H1 (cell line): ENCODE measurements around the gene LPO. TPM values are rescaled to one million over a fixed set of nuclear protein-coding genes. Genes with fewer than 3 reads are reported as not detected.

ENCODE experiments used
- CTCF ChIA-PET: fragments of 300-600 bp; sonication (Branson Sonifier 250); formaldehyde crosslinking; loops from one replicate; lab custom pipeline; 2021; ENCODE audit not compliant: partially characterized antibody; lab: Charles Lee
- POLR2A ChIA-PET: fragments of 300-600 bp; sonication (Branson Sonifier 250); formaldehyde crosslinking; loops from one replicate; lab custom pipeline; 2021; ENCODE audit warnings: inconsistent platforms; ENCODE audit not compliant: partially characterized antibody; lab: Charles Lee
- DNase-seq, 2 experiments: peaks; one replicate each; pipeline versions ENCODE4 v3.0.0 to v3.0.0-alpha.2; 2010 to 2022; ENCODE audit warnings: low spot score in 2 of 2, low read depth in 1 of 2, mixed read lengths in 1 of 2
- FAIRE-seq: peaks from 2 replicates; lab custom pipeline; 2011; peaks lifted over from hg19 to GRCh38; lab: Jason Lieb, UNC
- H2AFZ ChIP-seq: 2 replicates; pipeline ENCODE4 v1.8.1; 2012; ENCODE audit warnings: low read length, inconsistent platforms
- H2AK5ac ChIP-seq: 2 replicates; pipeline ENCODE4 v1.6.1; 2013; ENCODE audit warnings: low read depth, low read length
- H2BK120ac ChIP-seq: replicated peaks from 2 replicates; pipeline ENCODE3; 2013; ENCODE audit warnings: low read depth, low read length, inconsistent platforms
- H2BK12ac ChIP-seq: 2 replicates; pipeline ENCODE4 v1.6.1; 2013; ENCODE audit warnings: low read depth, low read length
- H2BK15ac ChIP-seq: 2 replicates; pipeline ENCODE4 v1.6.1; 2013; ENCODE audit warnings: low read length
- H2BK20ac ChIP-seq: 2 replicates; pipeline ENCODE4 v1.6.1; 2013; ENCODE audit warnings: low read length
- H2BK5ac ChIP-seq: 2 replicates; pipeline ENCODE4 v1.6.1; 2013; ENCODE audit warnings: low read depth, low read length
- H3K14ac ChIP-seq: 2 replicates; pipeline ENCODE4 v1.6.1; 2013; ENCODE audit warnings: inconsistent platforms; ENCODE audit not compliant: insufficient read length
- H3K18ac ChIP-seq: 2 replicates; pipeline ENCODE4 v1.6.1; 2013; ENCODE audit warnings: low read length; ENCODE audit errors: extremely low read depth
- H3K23ac ChIP-seq: 2 replicates; pipeline ENCODE4 v1.6.1; 2013; ENCODE audit warnings: inconsistent platforms; ENCODE audit not compliant: insufficient read length
- H3K23me2 ChIP-seq: 2 replicates; pipeline ENCODE4 v1.6.1; 2013; ENCODE audit warnings: low read depth, low read length
- H3K27ac ChIP-seq: 2 replicates; pipeline ENCODE4 v1.6.1; 2011; ENCODE audit warnings: low read depth, low read length, inconsistent platforms
- H3K27me3 ChIP-seq, 4 experiments: replicated peaks in 1 of 4; 1 replicate in 1 of 4; 2 replicates in 3 of 4; pipeline versions ENCODE4 v1.6.1 to v1.8.1; 2011 to 2013; ENCODE audit warnings: low read length in 3 of 4, mild to moderate bottlenecking in 3 of 4, inconsistent platforms in 2 of 4, mixed read lengths in 2 of 4, moderate library complexity in 1 of 4; ENCODE audit not compliant: control insufficient read depth in 3 of 4, insufficient read depth in 3 of 4; ENCODE audit errors: extremely low read depth in 1 of 4
- H3K36me3 ChIP-seq, 4 experiments: 2 replicates each; pipeline versions ENCODE4 v1.6.1 to v1.8.1; 2011 to 2013; ENCODE audit warnings: mild to moderate bottlenecking in 4 of 4, low read length in 3 of 4, moderate library complexity in 2 of 4, control low read depth in 1 of 4, inconsistent platforms in 1 of 4; ENCODE audit not compliant: insufficient read depth in 4 of 4, control insufficient read depth in 2 of 4
- H3K4ac ChIP-seq: replicated peaks from 2 replicates; pipeline ENCODE3; 2013; ENCODE audit warnings: low read length, low read depth, mixed read lengths, inconsistent platforms; ENCODE audit not compliant: insufficient read length
- H3K4me1 ChIP-seq, 4 experiments: replicated peaks in 1 of 4; 1 replicate in 1 of 4; 2 replicates in 3 of 4; pipeline versions ENCODE4 v1.6.1 to v1.8.1; 2011 to 2013; ENCODE audit warnings: low read length in 3 of 4, inconsistent platforms in 2 of 4, mixed read lengths in 1 of 4; ENCODE audit not compliant: insufficient read depth in 4 of 4, control insufficient read depth in 3 of 4
- H3K4me2 ChIP-seq, 2 experiments: 2 replicates each; pipeline versions ENCODE4 v1.6.1 to v1.8.1; 2011 to 2013; ENCODE audit warnings: low read depth in 2 of 2, low read length in 2 of 2, control low read depth in 1 of 2, inconsistent platforms in 1 of 2, mild to moderate bottlenecking in 1 of 2; ENCODE audit not compliant: insufficient read depth in 1 of 2
- H3K4me3 ChIP-seq, 4 experiments: fragments of 200-600, 300-600 bp in 1 of 4; sonication (generic), shearing (Covaris generic), sonication (Bioruptor Twin) in 1 of 4; 2 replicates each; pipeline versions ENCODE4 v1.5.1 to v1.8.1; 2011 to 2016; ENCODE audit warnings: low read length in 4 of 4, low read depth in 3 of 4, control low read depth in 2 of 4, inconsistent platforms in 2 of 4, mild to moderate bottlenecking in 2 of 4, mixed read lengths in 1 of 4, moderate library complexity in 1 of 4; ENCODE audit not compliant: insufficient read depth in 2 of 4; ENCODE audit errors: extremely low read depth in 1 of 4
- H3K56ac ChIP-seq: replicated peaks from 2 replicates; pipeline ENCODE3; 2013; ENCODE audit warnings: low read depth, mild to moderate bottlenecking, mixed read lengths, low read length, inconsistent platforms; ENCODE audit not compliant: insufficient read length
- H3K79me1 ChIP-seq: 2 replicates; pipeline ENCODE4 v1.6.1; 2013; ENCODE audit warnings: low read depth, low read length, control low read depth
- H3K79me2 ChIP-seq, 2 experiments: 2 replicates each; pipeline versions ENCODE4 v1.6.1 to v1.8.1; 2012 to 2013; ENCODE audit warnings: low read length in 2 of 2, mild to moderate bottlenecking in 2 of 2, inconsistent platforms in 1 of 2; ENCODE audit not compliant: insufficient read depth in 2 of 2, control insufficient read depth in 1 of 2
- H3K9ac ChIP-seq, 4 experiments: replicated peaks in 1 of 4; 1 replicate in 1 of 4; 2 replicates in 3 of 4; pipeline versions ENCODE4 v1.6.1 to v1.8.1; 2011 to 2013; ENCODE audit warnings: low read depth in 3 of 4, low read length in 3 of 4, control low read depth in 2 of 4, mild to moderate bottlenecking in 2 of 4, moderate library complexity in 2 of 4, inconsistent platforms in 1 of 4; ENCODE audit errors: extremely low read depth in 1 of 4
- H3K9me3 ChIP-seq, 2 experiments: 2 replicates each; pipeline versions ENCODE4 v1.6.1 to v1.8.1; 2012 to 2013; ENCODE audit warnings: mild to moderate bottlenecking in 2 of 2, moderate library complexity in 2 of 2, control low read depth in 1 of 2, inconsistent platforms in 1 of 2, low read depth in 1 of 2, low read length in 1 of 2, mixed read lengths in 1 of 2; ENCODE audit not compliant: insufficient read depth in 2 of 2
- H4K20me1 ChIP-seq, 2 experiments: replicated peaks in 1 of 2; 2 replicates each; pipeline versions ENCODE3 to v1.8.1; 2011 to 2013; ENCODE audit warnings: inconsistent platforms in 2 of 2, low read length in 2 of 2, mild to moderate bottlenecking in 1 of 2; ENCODE audit not compliant: insufficient read depth in 2 of 2, control insufficient read depth in 1 of 2
- H4K5ac ChIP-seq: 2 replicates; pipeline ENCODE4 v1.6.1; 2013; ENCODE audit warnings: low read length, low read depth, mixed read lengths, inconsistent platforms; ENCODE audit not compliant: insufficient read length
- H4K8ac ChIP-seq: 2 replicates; pipeline ENCODE4 v1.8.0; 2013; ENCODE audit warnings: mild to moderate bottlenecking, moderate library complexity, low read length, inconsistent platforms; ENCODE audit not compliant: insufficient read depth; ENCODE audit errors: extremely low read depth
- H4K91ac ChIP-seq: replicated peaks from 2 replicates; pipeline ENCODE3; 2013; ENCODE audit warnings: low read length, mixed read lengths, inconsistent platforms; ENCODE audit not compliant: insufficient read length
- CBX8 ChIP-seq: fragments of 300-800, 300-1000 bp; sonication (generic); IDR thresholded peaks from 2 replicates; pipeline ENCODE4 v1.7.1; 2016; ENCODE audit warnings: low read depth, low read length, borderline replicate concordance
- CTBP2 ChIP-seq: IDR thresholded peaks from 2 replicates; pipeline ENCODE4 v1.7.0; 2011; ENCODE audit warnings: borderline replicate concordance, mild to moderate bottlenecking, moderate library complexity, mixed read lengths, low read length; ENCODE audit not compliant: insufficient read depth, insufficient read length
- CTCF ChIP-seq, 3 experiments: IDR thresholded peaks; 1 replicate in 2 of 3; 2 replicates in 1 of 3; pipeline versions ENCODE4 v1.5.1 to v1.6.1; 2011; ENCODE audit warnings: low read length in 3 of 3, mild to moderate bottlenecking in 3 of 3, inconsistent platforms in 2 of 3, low read depth in 1 of 3, moderate library complexity in 1 of 3; ENCODE audit not compliant: insufficient read depth in 1 of 3; ENCODE audit errors: control extremely low read depth in 1 of 3
- E2F6 ChIP-seq: IDR thresholded peaks from 2 replicates; pipeline ENCODE4 v1.6.1; 2012; ENCODE audit warnings: inconsistent platforms
- HDAC6 ChIP-seq: IDR thresholded peaks from one replicate; pipeline ENCODE4 v1.7.1; 2012; ENCODE audit warnings: low read depth, mild to moderate bottlenecking, inconsistent platforms, low read length, moderate library complexity
- POLR2A ChIP-seq, 2 experiments: IDR thresholded peaks; 1 replicate in 1 of 2; 2 replicates in 1 of 2; pipeline ENCODE4 v1.6.1; 2011; ENCODE audit warnings: low read depth in 2 of 2, low read length in 2 of 2, mild to moderate bottlenecking in 2 of 2; ENCODE audit errors: control extremely low read depth in 1 of 2
- POU5F1 ChIP-seq: IDR thresholded peaks from 2 replicates; pipeline ENCODE4 v1.6.1; 2011; ENCODE audit warnings: low read depth, mild to moderate bottlenecking, low read length, moderate library complexity
- SUZ12 ChIP-seq: fragments of 200-600 bp; sonication (generic); IDR thresholded peaks from 2 replicates; pipeline ENCODE4 v1.6.1; 2012; ENCODE audit warnings: mild to moderate bottlenecking, inconsistent platforms, low read length, moderate library complexity, mixed read lengths
- WGBS, 2 experiments: shearing (Covaris generic) in 1 of 2; methylation state at CpG; one replicate each; pipeline versions ENCODE4 v1.1.6 to v1.1.7; 2013 to 2015; ENCODE audit warnings: low lambda C conversion rate in 2 of 2, mixed read lengths in 2 of 2, inconsistent platforms in 1 of 2, low coverage in 1 of 2, missing lambda C conversion rate in 1 of 2; ENCODE audit not compliant: insufficient replicate concordance in 2 of 2, insufficient coverage in 1 of 2, insufficient read length in 1 of 2; ENCODE audit errors: extremely low coverage in 1 of 2, missing lambda C conversion rate in 1 of 2; 5-methylcytosine and 5-hydroxymethylcytosine counted together
- polyA plus RNA-seq, 7 experiments: library from polyadenylated mRNA; depleted of rRNA in 3 of 7; stranded (reverse) in 5 of 7; unstranded in 2 of 7; fragments of >200 nt in 5 of 7; fragments of 200-250 nt in 2 of 7; gene quantifications; 1 replicate in 5 of 7; 2 replicates in 1 of 7; 4 replicates in 1 of 7; pipeline versions ENCODE4 v1.2.1 to v1.2.3, GENCODE V29; 2011 to 2013; ENCODE audit warnings: missing spikeins in 2 of 7, mixed read lengths in 2 of 7
- total RNA-seq: library from RNA; stranded (reverse); fragmentation: NEBNext Ultra II Directional; extraction: Animal tissue kit (Norgen Biotek cat#: 25700); gene quantifications from 2 replicates; pipeline ENCODE4 v1.2.1, GENCODE V29; 2021

LPO gene
- total and polyA plus RNA-seq, 2 of the 8 experiments (the other 6 are each of a cell fraction or from before 2014, with no cell fraction given): 0.38 to 0.52 TPM

GRCh38 chr17:58304750-58305486 lies 66.5 kb downstream of the LPO start:
- Histone ChIP-seq H3K79me2 (no peaks in the 10 kb centered on the region), H3K36me3 (0 out of 8 replicates have a peak, but pooled peaks cover 0 to 2% (median 0%) of the 10 kb centered on the region in 4 experiments), H3K18ac (peak overlapping the region; percentile 93), H3K4me2 (no peak overlapping the region), H2BK20ac (peak overlapping the region; percentile 80; the same call in 1 of the 2 replicates), H3K23ac (no peak overlapping the region), H3K79me1 (no peaks in the 10 kb centered on the region), H2AFZ (peak overlapping the region; percentile 87; the same call in 1 of the 2 replicates), H3K9me3 (no peaks in the 10 kb centered on the region), H4K8ac (peak overlapping the region; percentile 83), H3K4ac (no peak overlapping the region), H4K5ac (peak overlapping the region; percentile 65), H2BK15ac (peak overlapping the region; percentile 88; the same call in 1 of the 2 replicates), H2BK5ac (0 out of 2 replicates have a peak overlapping the region, but pooled peaks have one; percentile 64), H2BK120ac (no peak overlapping the region), H3K23me2 (no peaks in the 10 kb centered on the region), H3K27me3 (no peaks in the 10 kb centered on the region), H3K56ac (no peak overlapping the region), H3K9ac (no peak overlapping the region), H2AK5ac (no peak overlapping the region; the same call in 1 of the 2 replicates), H3K4me1 (peaks cover 0 to 15% (median 10%) of the 10 kb centered on the region in 4 experiments; a peak in 5 of 7 replicates), H3K4me3 (no peak overlapping the region), H2BK12ac (peak overlapping the region; percentile 77), H4K20me1 (no peaks in the 10 kb centered on the region), H3K27ac (peak overlapping the region; percentile 16; the same call in 1 of the 2 replicates), H4K91ac (peak overlapping the region; percentile 67), H3K14ac (no peak overlapping the region)
- POLR2A ChIA-PET: interaction anchor here (1.3 to 2.5 kb wide), 5 partner anchors 10 to 21 kb away, joined by 3 to 9 read pairs (median 5); no protein-coding TSS in a partner anchor
- WGBS, 2 experiments: 88% methylated on average over 13 of the region's 14 CpGs; no CpG with 5 or more reads in 1 of the 2 experiments
- DNase-seq: peak in 1 of 2 experiments; percentile 38
- FAIRE-seq: no peak
- CTCF ChIA-PET: interaction anchor here (0.7 to 9.4 kb wide), 40 partner anchors 7 to 194 kb away, joined by 3 to 172 read pairs (median 6); partner anchors contain the start of genes LPO, MKS1, MPO and RNF43
- no peak for TF ChIP-seq HDAC6
- no peak for TF ChIP-seq CTCF (IDR thresholded peaks at IDR 0.05; ENCODE audit: control extremely low read depth in 1 of 3, insufficient read depth in 1 of 3, low read depth in 1 of 3, low read length in 3 of 3)
- no peak for TF ChIP-seq CTBP2
- TF ChIP-seq E2F6: no peak
- TF ChIP-seq CBX8: no peak
- TF ChIP-seq SUZ12: no peak
- no peak for TF ChIP-seq POU5F1
- no peak for TF ChIP-seq POLR2A (IDR thresholded peaks at IDR 0.05; ENCODE audit: control extremely low read depth in 1 of 2, low read depth in 2 of 2, low read length in 2 of 2)
